M059J (cell line): Measurements from ENCODE around the gene PHF14. TPM values are rescaled to one million over a fixed set of nuclear protein-coding genes. Genes with fewer than 3 reads are reported as not detected.
A peak's percentile ranks its signal among the peaks of the same experiment; 100 is the strongest.
"Not testable (repeated sequence)": the region's sequence is repeated elsewhere in the genome, so short reads cannot be mapped to it uniquely, and the experiment has no call there.

Experiments used
- DNase-seq: peaks from one replicate; pipeline ENCODE4 v3.0.0-alpha.2; 2012; ENCODE audit warnings: low read depth
- total RNA-seq: library from RNA; depleted of rRNA; stranded (reverse); fragments of >200 nt; shearing (Covaris generic); gene quantifications from 2 replicates; pipeline ENCODE4 v1.2.3, GENCODE V29; 2014

Gene PHF14
- total RNA-seq, 1 experiment from 2014 or later, result 23.7 TPM

- DNase-seq, result no peak
Observed at GRCh38 chr7:10981317-10981716, 7.6 kb downstream of the PHF14 start.

- DNase-seq, result not testable (repeated sequence)
Observed at GRCh38 chr7:10990748-10991147, 17.1 kb downstream of the PHF14 start.

GRCh38 chr7:10995482-10996166 is 22.0 kb downstream of the PHF14 start:
- DNase-seq, result not testable (repeated sequence)

GRCh38 chr7:10998996-10999757 is 25.5 kb downstream of the PHF14 start:
- DNase-seq, result no peak

- no peak for DNase-seq
Observed at GRCh38 chr7:11005202-11005601, 31.5 kb downstream of the PHF14 start.

- no peak for DNase-seq
Observed at GRCh38 chr7:11006291-11006690, 32.6 kb downstream of the PHF14 start.

- no peak for DNase-seq
Observed at GRCh38 chr7:11009631-11010030, 36.0 kb downstream of the PHF14 start.

- DNase-seq, result no peak
Observed at GRCh38 chr7:11021468-11021867, 47.8 kb downstream of the PHF14 start.

GRCh38 chr7:11026452-11027359 is 53.0 kb downstream of the PHF14 start:
- peak; percentile 1 for DNase-seq

- no peak for DNase-seq
Observed at GRCh38 chr7:11035661-11036060, 62.0 kb downstream of the PHF14 start.

GRCh38 chr7:11039974-11040373 is 66.3 kb downstream of the PHF14 start:
- DNase-seq, result no peak

GRCh38 chr7:11054033-11054432 is 80.4 kb downstream of the PHF14 start:
- DNase-seq, result no peak

GRCh38 chr7:11060893-11061292 is 87.2 kb downstream of the PHF14 start:
- DNase-seq, result no peak

GRCh38 chr7:11062110-11062509 is 88.4 kb downstream of the PHF14 start:
- no peak for DNase-seq

GRCh38 chr7:11069591-11069990 is 95.9 kb downstream of the PHF14 start:
- DNase-seq, result no peak

GRCh38 chr7:11077816-11078215 is 104.1 kb downstream of the PHF14 start:
- DNase-seq, result no peak

- no peak for DNase-seq
Observed at GRCh38 chr7:11078247-11078834, 104.7 kb downstream of the PHF14 start.

GRCh38 chr7:11079907-11080306 is 106.2 kb downstream of the PHF14 start:
- no peak for DNase-seq

- no peak for DNase-seq
Observed at GRCh38 chr7:11082121-11082520, 108.4 kb downstream of the PHF14 start.

- no peak for DNase-seq
Observed at GRCh38 chr7:11082552-11083213, 109.0 kb downstream of the PHF14 start.

GRCh38 chr7:11083214-11083568 is 109.5 kb downstream of the PHF14 start:
- no peak for DNase-seq
